ENCODE measurements around the gene RSPH9. TPM values are rescaled to one million over a fixed set of nuclear protein-coding genes. Genes with fewer than 3 reads are reported as not detected.
"Not testable (repeated sequence)": the region's sequence is repeated elsewhere in the genome, so short reads cannot be mapped to it uniquely, and the experiment has no call there.

The RSPH9 gene
- total RNA-seq, 1 donor from 2014 or later: 0.20 TPM

DNA sequence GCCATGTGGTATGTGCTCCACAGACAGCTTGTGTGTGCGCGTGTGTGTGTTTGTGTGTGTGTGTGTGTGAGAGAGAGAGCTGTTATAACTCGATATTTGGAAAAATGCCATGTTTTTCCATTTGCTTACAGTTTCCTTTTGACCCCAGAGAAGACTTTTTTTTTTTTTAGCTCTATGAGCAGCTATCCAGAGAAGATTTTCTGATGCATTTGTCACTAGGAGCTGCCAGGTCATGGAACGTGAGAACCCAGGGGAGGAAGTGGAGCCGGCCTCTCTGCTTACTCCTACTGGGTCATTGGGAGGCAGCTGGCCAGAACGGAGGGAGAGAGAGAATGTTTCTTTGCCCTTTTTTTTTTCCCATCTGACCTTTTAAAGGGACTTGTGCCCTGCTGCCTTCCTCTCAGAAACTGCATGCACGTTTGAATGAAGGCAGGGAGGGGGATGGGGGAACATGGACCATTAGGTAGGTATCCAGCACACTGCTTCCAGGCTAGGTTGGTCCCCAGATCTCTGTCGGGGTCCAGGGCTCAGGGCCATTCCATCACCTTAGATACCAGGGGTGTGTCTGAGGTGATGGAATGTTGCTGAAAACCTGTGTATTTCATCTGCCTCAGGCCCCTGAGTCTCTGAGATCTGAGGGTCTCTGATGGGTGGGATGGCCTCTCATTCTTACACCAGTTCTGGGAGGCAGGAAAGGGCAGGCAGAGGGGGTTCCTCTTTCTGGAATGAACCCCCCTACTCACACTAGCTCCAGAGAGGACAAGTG is 53.9 kb downstream of the RSPH9 start:
- no peak for DNase-seq
- Histone ChIP-seq H3K27ac (peak overlapping the region; percentile 30), H3K27me3 (no peaks in the 10 kb centered on the region), H3K36me3 (no peaks in the 10 kb centered on the region), H3K9me3 (no peaks in the 10 kb centered on the region), H3K4me3 (no peak overlapping the region), H3K4me1 (peaks cover 43% of the 10 kb centered on the region)
- no peak for TF ChIP-seq CTCF (IDR thresholded peaks at IDR 0.05)
- intact Hi-C loops (cut with DNase I): no loop called here
- no peak for ATAC-seq

- TF ChIP-seq CTCF (IDR thresholded peaks at IDR 0.05): no peak
- Histone ChIP-seq H3K27me3 (no peaks in the 10 kb centered on the region), H3K4me3 (no peak overlapping the region), H3K36me3 (no peaks in the 10 kb centered on the region), H3K4me1 (peaks cover 48% of the 10 kb centered on the region), H3K27ac (peak overlapping the region; percentile 30), H3K9me3 (no peaks in the 10 kb centered on the region)
- intact Hi-C loops (cut with DNase I): no loop called here
- DNase-seq (no peak), ATAC-seq (peak; percentile 24)
These were observed 54.8 kb downstream of the RSPH9 start for GRCh38 chr6:43699564-43700186.

- ATAC-seq; H3K27me3 ChIP-seq; H3K27ac ChIP-seq; intact Hi-C loops (cut with DNase I); DNase-seq; H3K4me3 ChIP-seq; H3K36me3 ChIP-seq; H3K9me3 ChIP-seq: not testable (repeated sequence)
- H3K4me1 ChIP-seq: peaks cover 59% of the 10 kb centered on the region
These were observed 56.2 kb downstream of the RSPH9 start for GRCh38 chr6:43700939-43701560.

GRCh38 chr6:43702171-43702533 is 57.3 kb downstream of the RSPH9 start:
- H3K36me3 ChIP-seq: no peaks in the 10 kb centered on the region
- H3K27me3 ChIP-seq: no peaks in the 10 kb centered on the region
- intact Hi-C loops (cut with DNase I): no loop called here
- H3K9me3 ChIP-seq: no peaks in the 10 kb centered on the region
- DNase-seq (no peak), ATAC-seq (no peak)
- peak overlapping the region; percentile 80 for H3K27ac ChIP-seq
- H3K4me3 ChIP-seq: no peak overlapping the region
- peaks cover 67% of the 10 kb centered on the region for H3K4me1 ChIP-seq
- no peak for TF ChIP-seq CTCF (IDR thresholded peaks at IDR 0.05)

GRCh38 chr6:43702534-43703440 is 58.0 kb downstream of the RSPH9 start:
- Histone ChIP-seq H3K27ac (peak overlapping the region; percentile 80), H3K4me3 (no peak overlapping the region), H3K9me3 (no peaks in the 10 kb centered on the region), H3K36me3 (no peaks in the 10 kb centered on the region), H3K4me1 (peaks cover 67% of the 10 kb centered on the region), H3K27me3 (no peaks in the 10 kb centered on the region)
- TF ChIP-seq CTCF (IDR thresholded peaks at IDR 0.05): no peak
- ATAC-seq (peak; percentile 95), DNase-seq (peak; percentile 92)
- intact Hi-C loops (cut with DNase I): no loop called here

All from upper lobe of right lung (tissue), 1 donor.